ENCODE data around the gene ATRNL1. TPM values are rescaled to one million over a fixed set of nuclear protein-coding genes. Genes with fewer than 3 reads are reported as not detected.

The ATRNL1 gene
- total RNA-seq, 1 experiment from 2014 or later = 28.7 TPM

DNA sequence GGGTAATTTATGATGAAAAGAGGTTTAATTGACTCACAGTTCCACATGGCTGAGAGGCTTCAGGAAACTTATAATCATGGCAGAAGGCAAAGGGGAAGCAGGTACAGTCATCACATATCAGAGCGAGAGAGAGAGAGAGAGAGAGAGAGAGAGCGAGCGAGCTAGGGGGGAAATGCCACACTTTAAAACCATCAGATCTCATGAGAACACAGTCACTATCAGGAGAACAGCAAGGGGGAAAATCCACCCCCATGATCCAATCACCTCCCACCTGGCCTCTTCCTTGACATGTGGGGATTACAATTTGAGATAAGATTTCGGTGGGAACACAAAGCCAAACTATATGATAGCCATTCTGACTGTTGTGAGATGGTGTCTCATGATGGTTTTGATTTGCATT lies 603.6 kb downstream of the ATRNL1 start:
- H3K4me1 Mint-ChIP-seq = no peaks in the 10 kb centered on the region
- H3K9me3 Mint-ChIP-seq = no peaks in the 10 kb centered on the region
- H3K36me3 Mint-ChIP-seq = no peaks in the 10 kb centered on the region
- no peaks in the 10 kb centered on the region for H3K27me3 Mint-ChIP-seq (ENCODE audit: low read depth)
- TF ChIP-seq NR1H2 (CRISPR knock-in tag; IDR thresholded peaks at IDR 0.05) = no peak
- TF ChIP-seq, protein P1, sequence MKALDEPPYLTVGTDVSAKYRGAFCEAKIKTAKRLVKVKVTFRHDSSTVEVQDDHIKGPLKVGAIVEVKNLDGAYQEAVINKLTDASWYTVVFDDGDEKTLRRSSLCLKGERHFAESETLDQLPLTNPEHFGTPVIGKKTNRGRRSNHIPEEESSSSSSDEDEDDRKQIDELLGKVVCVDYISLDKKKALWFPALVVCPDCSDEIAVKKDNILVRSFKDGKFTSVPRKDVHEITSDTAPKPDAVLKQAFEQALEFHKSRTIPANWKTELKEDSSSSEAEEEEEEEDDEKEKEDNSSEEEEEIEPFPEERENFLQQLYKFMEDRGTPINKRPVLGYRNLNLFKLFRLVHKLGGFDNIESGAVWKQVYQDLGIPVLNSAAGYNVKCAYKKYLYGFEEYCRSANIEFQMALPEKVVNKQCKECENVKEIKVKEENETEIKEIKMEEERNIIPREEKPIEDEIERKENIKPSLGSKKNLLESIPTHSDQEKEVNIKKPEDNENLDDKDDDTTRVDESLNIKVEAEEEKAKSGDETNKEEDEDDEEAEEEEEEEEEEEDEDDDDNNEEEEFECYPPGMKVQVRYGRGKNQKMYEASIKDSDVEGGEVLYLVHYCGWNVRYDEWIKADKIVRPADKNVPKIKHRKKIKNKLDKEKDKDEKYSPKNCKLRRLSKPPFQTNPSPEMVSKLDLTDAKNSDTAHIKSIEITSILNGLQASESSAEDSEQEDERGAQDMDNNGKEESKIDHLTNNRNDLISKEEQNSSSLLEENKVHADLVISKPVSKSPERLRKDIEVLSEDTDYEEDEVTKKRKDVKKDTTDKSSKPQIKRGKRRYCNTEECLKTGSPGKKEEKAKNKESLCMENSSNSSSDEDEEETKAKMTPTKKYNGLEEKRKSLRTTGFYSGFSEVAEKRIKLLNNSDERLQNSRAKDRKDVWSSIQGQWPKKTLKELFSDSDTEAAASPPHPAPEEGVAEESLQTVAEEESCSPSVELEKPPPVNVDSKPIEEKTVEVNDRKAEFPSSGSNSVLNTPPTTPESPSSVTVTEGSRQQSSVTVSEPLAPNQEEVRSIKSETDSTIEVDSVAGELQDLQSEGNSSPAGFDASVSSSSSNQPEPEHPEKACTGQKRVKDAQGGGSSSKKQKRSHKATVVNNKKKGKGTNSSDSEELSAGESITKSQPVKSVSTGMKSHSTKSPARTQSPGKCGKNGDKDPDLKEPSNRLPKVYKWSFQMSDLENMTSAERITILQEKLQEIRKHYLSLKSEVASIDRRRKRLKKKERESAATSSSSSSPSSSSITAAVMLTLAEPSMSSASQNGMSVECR (CRISPR knock-in tag; IDR thresholded peaks at IDR 0.05; ENCODE audit: borderline replicate concordance) = no peak
- TF ChIP-seq, protein P2, sequence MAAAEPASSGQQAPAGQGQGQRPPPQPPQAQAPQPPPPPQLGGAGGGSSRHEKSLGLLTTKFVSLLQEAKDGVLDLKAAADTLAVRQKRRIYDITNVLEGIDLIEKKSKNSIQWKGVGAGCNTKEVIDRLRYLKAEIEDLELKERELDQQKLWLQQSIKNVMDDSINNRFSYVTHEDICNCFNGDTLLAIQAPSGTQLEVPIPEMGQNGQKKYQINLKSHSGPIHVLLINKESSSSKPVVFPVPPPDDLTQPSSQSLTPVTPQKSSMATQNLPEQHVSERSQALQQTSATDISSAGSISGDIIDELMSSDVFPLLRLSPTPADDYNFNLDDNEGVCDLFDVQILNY (CRISPR knock-in tag; IDR thresholded peaks at IDR 0.05) = no peak
- TF ChIP-seq, protein P3, sequence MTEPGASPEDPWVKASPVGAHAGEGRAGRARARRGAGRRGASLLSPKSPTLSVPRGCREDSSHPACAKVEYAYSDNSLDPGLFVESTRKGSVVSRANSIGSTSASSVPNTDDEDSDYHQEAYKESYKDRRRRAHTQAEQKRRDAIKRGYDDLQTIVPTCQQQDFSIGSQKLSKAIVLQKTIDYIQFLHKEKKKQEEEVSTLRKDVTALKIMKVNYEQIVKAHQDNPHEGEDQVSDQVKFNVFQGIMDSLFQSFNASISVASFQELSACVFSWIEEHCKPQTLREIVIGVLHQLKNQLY (CRISPR knock-in tag; IDR thresholded peaks at IDR 0.05) = no peak
- TF ChIP-seq CREM (CRISPR knock-in tag; IDR thresholded peaks at IDR 0.05) = no peak
- ChIA-PET CTCF (no interaction called here), POLR2A (no interaction called here)
- no peak for ATAC-seq
- no peak overlapping the region for H3K4me3 Mint-ChIP-seq
- H3K27ac Mint-ChIP-seq = no peak overlapping the region
- DNase-seq (ENCODE audit: low spot score) = no peak

DNA sequence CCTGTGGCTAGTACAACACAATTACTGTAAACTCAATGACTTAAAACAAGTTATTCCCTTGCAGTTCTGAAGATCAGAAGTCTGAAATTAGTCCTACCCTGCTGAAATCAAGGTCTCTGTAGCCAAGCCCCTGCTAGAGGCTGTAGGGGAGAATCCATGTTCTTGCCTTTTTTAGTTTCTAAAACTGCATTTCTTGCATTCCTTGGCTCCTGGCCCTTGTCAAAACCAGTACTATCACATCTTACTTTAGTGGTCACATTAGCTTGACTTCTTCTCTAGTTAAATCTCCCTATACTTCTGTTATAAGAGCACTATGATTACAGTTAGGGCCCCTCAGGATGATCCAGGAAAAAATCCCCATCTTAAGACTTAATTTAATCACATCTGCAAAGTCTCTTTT lies 612.9 kb downstream of the ATRNL1 start:
- ChIA-PET POLR2A (interaction anchor here (1.0 kb wide), 1 partner anchor 69 kb away, joined by 3 read pairs; no protein-coding TSS in a partner anchor), CTCF (interaction anchor here (0.6 to 1.1 kb wide), 3 partner anchors 93 to 581 kb away, joined by 4 to 6 read pairs (median 6); no protein-coding TSS in a partner anchor)
- DNase-seq (ENCODE audit: low spot score) (no peak), ATAC-seq (peak; percentile 30; the same call in 1 of the 2 replicates)
- Mint-ChIP-seq H3K9me3 (no peaks in the 10 kb centered on the region), H3K36me3 (no peaks in the 10 kb centered on the region), H3K27me3 (ENCODE audit: low read depth) (no peaks in the 10 kb centered on the region), H3K4me3 (no peak overlapping the region), H3K27ac (peak overlapping the region; percentile 78; the same call in 1 of the 2 replicates), H3K4me1 (no peaks in the 10 kb centered on the region; the same call in 1 of the 2 replicates)
- TF ChIP-seq CREM (CRISPR knock-in tag; IDR thresholded peaks at IDR 0.05) = no peak
- no peak for TF ChIP-seq TCF7 (CRISPR knock-in tag; IDR thresholded peaks at IDR 0.05; ENCODE audit: low read depth)
- TF ChIP-seq ZNF317 (CRISPR knock-in tag; IDR thresholded peaks at IDR 0.05; ENCODE audit: borderline replicate concordance, low read depth) = no peak
- no peak for TF ChIP-seq FOXK1 (CRISPR knock-in tag; IDR thresholded peaks at IDR 0.05)
- TF ChIP-seq ZNF263 (CRISPR knock-in tag; IDR thresholded peaks at IDR 0.05; ENCODE audit: low read depth) = no peak
- TF ChIP-seq, protein P4, sequence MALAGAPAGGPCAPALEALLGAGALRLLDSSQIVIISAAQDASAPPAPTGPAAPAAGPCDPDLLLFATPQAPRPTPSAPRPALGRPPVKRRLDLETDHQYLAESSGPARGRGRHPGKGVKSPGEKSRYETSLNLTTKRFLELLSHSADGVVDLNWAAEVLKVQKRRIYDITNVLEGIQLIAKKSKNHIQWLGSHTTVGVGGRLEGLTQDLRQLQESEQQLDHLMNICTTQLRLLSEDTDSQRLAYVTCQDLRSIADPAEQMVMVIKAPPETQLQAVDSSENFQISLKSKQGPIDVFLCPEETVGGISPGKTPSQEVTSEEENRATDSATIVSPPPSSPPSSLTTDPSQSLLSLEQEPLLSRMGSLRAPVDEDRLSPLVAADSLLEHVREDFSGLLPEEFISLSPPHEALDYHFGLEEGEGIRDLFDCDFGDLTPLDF (CRISPR knock-in tag; IDR thresholded peaks at IDR 0.05) = no peak
- no peak for TF ChIP-seq FOXP1 (CRISPR knock-in tag; IDR thresholded peaks at IDR 0.05; ENCODE audit: borderline replicate concordance)
- no peak for TF ChIP-seq EMX1 (CRISPR knock-in tag; IDR thresholded peaks at IDR 0.05)
- no peak for TF ChIP-seq NFATC4 (CRISPR knock-in tag; IDR thresholded peaks at IDR 0.05)
- TF ChIP-seq, protein P5, sequence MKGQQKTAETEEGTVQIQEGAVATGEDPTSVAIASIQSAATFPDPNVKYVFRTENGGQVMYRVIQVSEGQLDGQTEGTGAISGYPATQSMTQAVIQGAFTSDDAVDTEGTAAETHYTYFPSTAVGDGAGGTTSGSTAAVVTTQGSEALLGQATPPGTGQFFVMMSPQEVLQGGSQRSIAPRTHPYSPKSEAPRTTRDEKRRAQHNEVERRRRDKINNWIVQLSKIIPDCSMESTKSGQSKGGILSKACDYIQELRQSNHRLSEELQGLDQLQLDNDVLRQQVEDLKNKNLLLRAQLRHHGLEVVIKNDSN (CRISPR knock-in tag; IDR thresholded peaks at IDR 0.05) = no peak
- no peak for TF ChIP-seq ELF4 (CRISPR knock-in tag; IDR thresholded peaks at IDR 0.05; ENCODE audit: low read depth)
- TF ChIP-seq ZNF232 (CRISPR knock-in tag; IDR thresholded peaks at IDR 0.05) = no peak
- TF ChIP-seq, protein P6, sequence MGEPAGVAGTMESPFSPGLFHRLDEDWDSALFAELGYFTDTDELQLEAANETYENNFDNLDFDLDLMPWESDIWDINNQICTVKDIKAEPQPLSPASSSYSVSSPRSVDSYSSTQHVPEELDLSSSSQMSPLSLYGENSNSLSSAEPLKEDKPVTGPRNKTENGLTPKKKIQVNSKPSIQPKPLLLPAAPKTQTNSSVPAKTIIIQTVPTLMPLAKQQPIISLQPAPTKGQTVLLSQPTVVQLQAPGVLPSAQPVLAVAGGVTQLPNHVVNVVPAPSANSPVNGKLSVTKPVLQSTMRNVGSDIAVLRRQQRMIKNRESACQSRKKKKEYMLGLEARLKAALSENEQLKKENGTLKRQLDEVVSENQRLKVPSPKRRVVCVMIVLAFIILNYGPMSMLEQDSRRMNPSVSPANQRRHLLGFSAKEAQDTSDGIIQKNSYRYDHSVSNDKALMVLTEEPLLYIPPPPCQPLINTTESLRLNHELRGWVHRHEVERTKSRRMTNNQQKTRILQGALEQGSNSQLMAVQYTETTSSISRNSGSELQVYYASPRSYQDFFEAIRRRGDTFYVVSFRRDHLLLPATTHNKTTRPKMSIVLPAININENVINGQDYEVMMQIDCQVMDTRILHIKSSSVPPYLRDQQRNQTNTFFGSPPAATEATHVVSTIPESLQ (CRISPR knock-in tag; IDR thresholded peaks at IDR 0.05) = no peak
- TF ChIP-seq, protein P3 (CRISPR knock-in tag; IDR thresholded peaks at IDR 0.05) = no peak
- TF ChIP-seq, protein P7, sequence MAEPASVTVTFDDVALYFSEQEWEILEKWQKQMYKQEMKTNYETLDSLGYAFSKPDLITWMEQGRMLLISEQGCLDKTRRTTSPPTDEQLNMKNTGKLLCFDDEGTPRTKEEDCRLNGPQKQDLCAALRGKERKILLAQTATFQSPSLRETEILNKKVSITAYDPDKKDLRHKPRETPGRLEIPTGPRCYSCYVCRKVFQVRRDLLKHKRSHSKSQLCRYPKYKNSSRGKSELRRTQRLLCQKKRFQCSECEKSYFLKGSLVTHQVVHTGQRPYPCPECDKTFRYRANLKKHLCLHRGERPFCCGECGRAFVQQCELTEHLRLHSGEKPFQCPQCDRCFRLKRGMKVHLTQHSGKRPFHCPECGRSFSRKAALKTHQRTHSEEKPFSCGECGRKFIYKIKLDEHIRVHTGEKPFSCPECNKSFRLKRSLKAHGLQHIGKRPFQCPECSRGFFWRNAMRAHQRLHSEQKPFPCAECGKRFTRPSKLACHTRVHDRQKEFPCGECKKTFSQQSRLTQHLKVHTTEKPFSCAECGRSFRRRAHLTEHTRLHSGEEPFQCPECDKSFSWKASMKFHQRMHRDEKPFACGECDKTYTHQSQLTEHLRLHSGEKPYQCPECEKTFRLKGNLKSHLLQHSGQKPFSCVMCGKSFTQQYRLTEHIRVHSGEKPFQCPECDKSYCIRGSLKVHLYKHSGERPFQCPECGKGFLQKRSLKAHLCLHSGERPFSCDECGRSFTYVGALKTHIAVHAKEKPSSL (CRISPR knock-in tag; conservative IDR thresholded peaks at IDR 0.05) = no peak
- no peak for TF ChIP-seq GABPB1 (CRISPR knock-in tag; IDR thresholded peaks at IDR 0.05)
